K562 (cell line): ENCODE data around the gene ERRFI1. TPM values are rescaled to one million over a fixed set of nuclear protein-coding genes. Genes with fewer than 3 reads are reported as not detected.

Experiments used
- ATAC-seq: fragments of 200-7000 bp; cut with Tn5 transposase; 3 replicates; pipeline ENCODE4 v1.9.1; 2020; ENCODE audit warnings: moderate library complexity
- BruUV-seq: library from RNA; stranded (reverse); fragments of 400-500 nt; replicated peaks from 2 replicates; lab custom pipeline; 2021; lab: Mats Ljungman, UMichigan
- CTCF ChIA-PET: fragments of 300-600 bp; formaldehyde crosslinking; extraction: SDS; loops from one replicate; lab custom pipeline; 2021; ENCODE audit warnings: low intra/inter-chr PET ratio; lab: Yijun Ruan, JAX
- POLR2A ChIA-PET: fragments of 300-600, 350-650 bp; sonication (Branson Sonifier 250); formaldehyde crosslinking; extraction: SDS; loops from one replicate; lab custom pipeline; 2021; ENCODE audit warnings: antibody characterized with exemption, inconsistent platforms; lab: Yijun Ruan, JAX
- DNase-seq, 4 experiments: peaks; one replicate each; pipeline versions ENCODE4 v3.0.0 to v3.0.0-alpha.2; 2011 to 2018; ENCODE audit warnings: low spot score in 3 of 4, mixed read lengths in 3 of 4; ENCODE audit errors: extremely low read depth in 1 of 4
- FAIRE-seq: peaks from 2 replicates; lab custom pipeline; 2011; peaks lifted over from hg19 to GRCh38; lab: Jason Lieb, UNC
- H2AFZ ChIP-seq: 2 replicates; pipeline ENCODE4 v1.6.0; 2011; ENCODE audit warnings: low read depth, low read length, control low read depth, inconsistent platforms
- H3K27ac ChIP-seq: fragments of 200-600 bp; 3 replicates; pipeline ENCODE4 v1.8.0; 2011; ENCODE audit warnings: low read depth, mild to moderate bottlenecking, control low read depth, inconsistent platforms, low read length, moderate library complexity, mixed read lengths; ENCODE audit errors: extremely low read depth
- H3K27me3 ChIP-seq, 2 experiments: fragments of 300-600 bp in 1 of 2; 2 replicates in 1 of 2; 3 replicates in 1 of 2; pipeline versions ENCODE4 v1.6.0 to v1.8.0; 2011; ENCODE audit warnings: inconsistent platforms in 2 of 2, low read length in 2 of 2, mild to moderate bottlenecking in 1 of 2, mixed read lengths in 1 of 2, moderate library complexity in 1 of 2; ENCODE audit not compliant: control insufficient read depth in 2 of 2, insufficient read depth in 2 of 2
- H3K36me3 ChIP-seq: fragments of 300-600 bp; 3 replicates; pipeline ENCODE4 v1.8.0; 2011; ENCODE audit warnings: mild to moderate bottlenecking, low read length, inconsistent platforms; ENCODE audit not compliant: control insufficient read depth, insufficient read depth
- H3K4me1 ChIP-seq, 2 experiments: fragments of 200-600 bp in 1 of 2; replicated peaks in 1 of 2; 2 replicates in 1 of 2; 3 replicates in 1 of 2; pipeline versions ENCODE4 v1.5.1 to v1.8.0; 2011; ENCODE audit warnings: inconsistent platforms in 2 of 2, low read length in 2 of 2, mild to moderate bottlenecking in 1 of 2, mixed read lengths in 1 of 2, moderate library complexity in 1 of 2; ENCODE audit not compliant: control insufficient read depth in 2 of 2, insufficient read depth in 2 of 2
- H3K4me2 ChIP-seq: 2 replicates; pipeline ENCODE4 v1.6.1; 2011; ENCODE audit warnings: low read length, control low read depth, inconsistent platforms, mixed read lengths; ENCODE audit not compliant: insufficient read depth
- H3K4me3 ChIP-seq: fragments of 200-600 bp; sonication (generic), shearing (Covaris generic); 2 replicates; pipeline ENCODE4 v1.5.1; 2016; ENCODE audit warnings: control low read depth, inconsistent platforms
- H3K79me2 ChIP-seq: fragments of 200-600 bp; 3 replicates; pipeline ENCODE4 v1.8.0; 2011; ENCODE audit warnings: low read length, inconsistent platforms; ENCODE audit not compliant: control insufficient read depth, insufficient read depth
- H3K9ac ChIP-seq, 2 experiments: 2 replicates each; pipeline versions ENCODE4 v1.6.0 to v1.6.1; 2011; ENCODE audit warnings: low read depth in 2 of 2, low read length in 2 of 2, control low read depth in 1 of 2, inconsistent platforms in 1 of 2, mild to moderate bottlenecking in 1 of 2, mixed read lengths in 1 of 2; ENCODE audit not compliant: insufficient read depth in 1 of 2
- H3K9me1 ChIP-seq: one replicate; pipeline ENCODE4 v1.6.0; 2011; ENCODE audit warnings: inconsistent platforms, mild to moderate bottlenecking, low read length, moderate library complexity; ENCODE audit not compliant: control insufficient read depth, insufficient read depth
- H3K9me3 ChIP-seq: replicated peaks from 2 replicates; pipeline ENCODE4 v1.5.1; 2011; ENCODE audit warnings: low read depth, low read length, inconsistent platforms; ENCODE audit not compliant: control insufficient read depth, insufficient read depth
- H4K20me1 ChIP-seq: replicated peaks from 2 replicates; pipeline ENCODE4 v1.6.1; 2011; ENCODE audit warnings: low read length, inconsistent platforms, mixed read lengths; ENCODE audit not compliant: control insufficient read depth, insufficient read depth
- COPS2 ChIP-seq: fragments of 450-650 bp; conservative IDR thresholded peaks from 2 replicates; pipeline ENCODE4 v1.6.1; 2016; ENCODE audit warnings: mild to moderate bottlenecking, moderate library complexity
- DPF2 ChIP-seq: fragments of 450-650 bp; IDR thresholded peaks from 2 replicates; pipeline ENCODE4 v1.6.1; 2016
- NR2F6 ChIP-seq: fragments of 450-650 bp; formaldehyde crosslinking; IDR thresholded peaks from 2 replicates; pipeline ENCODE4 v1.4.0; 2020; ENCODE audit warnings: mild to moderate bottlenecking
- RBM34 ChIP-seq: fragments of 200-400 bp; formaldehyde crosslinking; IDR thresholded peaks from 2 replicates; pipeline ENCODE4 v1.6.1; 2018; ENCODE audit warnings: low read length, borderline replicate concordance; ENCODE audit not compliant: insufficient read depth
- UBTF ChIP-seq, 2 experiments: IDR thresholded peaks; 2 replicates each; pipeline ENCODE4 v1.6.1; 2012; ENCODE audit warnings: improper control_type of control experiment in 2 of 2, low read depth in 2 of 2, low read length in 2 of 2, borderline replicate concordance in 1 of 2
- ZBTB8A ChIP-seq: fragments of 450-650 bp; IDR thresholded peaks from 2 replicates; pipeline ENCODE4 v1.6.1; 2018; ENCODE audit warnings: mild to moderate bottlenecking, moderate library complexity; ENCODE audit not compliant: partially characterized antibody
- ZNF766 ChIP-seq: fragments of 200-800 bp; sonication (Bioruptor generic); conservative IDR thresholded peaks from 2 replicates; pipeline ENCODE4 v1.6.1; 2016; ENCODE audit warnings: missing genetic modification characterization, missing compliant biosample characterization
- WGBS: fragments of 100-300 bp; shearing (Covaris generic); methylation state at CpG from one replicate; pipeline ENCODE4 v1.1.6; 2016; ENCODE audit warnings: low coverage, mixed read lengths; ENCODE audit not compliant: insufficient coverage; ENCODE audit errors: missing lambda C conversion rate; 5-methylcytosine and 5-hydroxymethylcytosine counted together
- in situ Hi-C: fragments of 300-500 bp; cut with MboI; formaldehyde crosslinking; loops from 4 replicates; pipeline ENCODE4 v1.15.0; 2018; ENCODE audit warnings: inconsistent platforms, mixed read lengths
- intact Hi-C: fragments of 100-400 bp; cut with micrococcal nuclease; formaldehyde crosslinking; loops from 2 replicates; pipeline ENCODE4 v1.14.2; 2022
- polyA plus RNA-seq, 8 experiments: library from polyadenylated mRNA; depleted of rRNA in 4 of 8; stranded (reverse) in 5 of 8; unstranded in 3 of 8; fragments of >200 nt; fragmentation: Nextera tagmentation in 2 of 8; fragmentation: Illumina TruSeq in 1 of 8; extraction: Ambion mirVana in 2 of 8; extraction: Trizol in 1 of 8; gene quantifications; 2 replicates each; pipeline versions ENCODE4 v1.2.1 to v1.2.3, GENCODE V29; 2011 to 2014; ENCODE audit warnings: inconsistent platforms in 1 of 8, missing spikeins in 1 of 8
- total RNA-seq, 7 experiments: library from RNA; depleted of rRNA in 6 of 7; stranded (reverse); fragments of >200 nt in 6 of 7; fragmentation: Illumina TruSeq in 2 of 7; extraction: Trizol in 2 of 7; gene quantifications; 2 replicates each; pipeline versions ENCODE4 v1.2.1 to v1.2.3, GENCODE V29; 2011 to 2021; ENCODE audit warnings: low replicate concordance in 1 of 7
- TF ChIP-seq, protein P1 (sequence below): fragments of 250-450 bp; sonication (Bioruptor Pico); IDR thresholded peaks from 2 replicates; pipeline ENCODE4 v1.5.0; 2022; ENCODE audit warnings: mild to moderate bottlenecking

The ERRFI1 gene
- total and polyA plus RNA-seq, 9 of the 15 experiments (the other 6 are each of a cell fraction or from before 2014, with no cell fraction given): 0.67 to 4.4 (median 1.1) TPM

- Histone ChIP-seq H4K20me1 (peaks cover 6% of the 10 kb centered on the region), H3K4me2 (no peak overlapping the region), H3K79me2 (no peaks in the 10 kb centered on the region), H3K36me3 (no peaks in the 10 kb centered on the region), H3K27ac (no peak overlapping the region), H3K9me3 (no peaks in the 10 kb centered on the region), H3K9ac (no peak overlapping the region), H3K27me3 (peaks cover 35 to 39% of the 10 kb centered on the region in 2 experiments), H3K4me3 (no peak overlapping the region), H3K9me1 (no peaks in the 10 kb centered on the region), H3K4me1 (peaks cover 5 to 16% of the 10 kb centered on the region in 2 experiments; a peak in 3 of 5 replicates), H2AFZ (no peak overlapping the region)
- POLR2A ChIA-PET: no interaction called here
- intact Hi-C loops: no loop called here
- FAIRE-seq: no peak
- TF ChIP-seq ZNF766 (CRISPR knock-in tag) (no peak), UBTF (IDR thresholded peaks at IDR 0.05; ENCODE audit: borderline replicate concordance in 1 of 2, low read depth in 2 of 2, low read length in 2 of 2) (no peak), ZBTB8A (no peak), COPS2 (no peak), RBM34 (no peak), NR2F6 (CRISPR knock-in tag) (no peak), DPF2 (no peak)
- TF ChIP-seq, protein P1, sequence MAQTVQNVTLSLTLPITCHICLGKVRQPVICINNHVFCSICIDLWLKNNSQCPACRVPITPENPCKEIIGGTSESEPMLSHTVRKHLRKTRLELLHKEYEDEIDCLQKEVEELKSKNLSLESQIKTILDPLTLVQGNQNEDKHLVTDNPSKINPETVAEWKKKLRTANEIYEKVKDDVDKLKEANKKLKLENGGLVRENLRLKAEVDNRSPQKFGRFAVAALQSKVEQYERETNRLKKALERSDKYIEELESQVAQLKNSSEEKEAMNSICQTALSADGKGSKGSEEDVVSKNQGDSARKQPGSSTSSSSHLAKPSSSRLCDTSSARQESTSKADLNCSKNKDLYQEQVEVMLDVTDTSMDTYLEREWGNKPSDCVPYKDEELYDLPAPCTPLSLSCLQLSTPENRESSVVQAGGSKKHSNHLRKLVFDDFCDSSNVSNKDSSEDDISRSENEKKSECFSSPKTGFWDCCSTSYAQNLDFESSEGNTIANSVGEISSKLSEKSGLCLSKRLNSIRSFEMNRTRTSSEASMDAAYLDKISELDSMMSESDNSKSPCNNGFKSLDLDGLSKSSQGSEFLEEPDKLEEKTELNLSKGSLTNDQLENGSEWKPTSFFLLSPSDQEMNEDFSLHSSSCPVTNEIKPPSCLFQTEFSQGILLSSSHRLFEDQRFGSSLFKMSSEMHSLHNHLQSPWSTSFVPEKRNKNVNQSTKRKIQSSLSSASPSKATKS: no peak
- in situ Hi-C loops: no loop called here
- no TSS peak for BruUV-seq
- CTCF ChIA-PET: no interaction called here
- no peak for DNase-seq
- ATAC-seq: no peak
- WGBS: 24% methylated on average over 10 of the region's 10 CpGs
Measured at GRCh38 chr1:8023287-8023994, 2.7 kb downstream of the ERRFI1 start.
